ENCODE data around the gene CRADD. TPM values are rescaled to one million over a fixed set of nuclear protein-coding genes. Genes with fewer than 3 reads are reported as not detected.

The CRADD gene
- total RNA-seq, 2 experiments from 2014 or later, result 5.8 to 9.2 TPM

GRCh38 chr12:93712200-93712599, 35.0 kb downstream of the CRADD start:
- Histone ChIP-seq H3K4me3 (ENCODE audit: low read length) (no peak overlapping the region), H3K9me3 (ENCODE audit: control insufficient read depth in 1 of 2, insufficient read depth in 1 of 2, low read length in 2 of 2) (peaks cover 7 to 8% of the 10 kb centered on the region in 2 experiments), H3K4me1 (ENCODE audit: insufficient read depth, low read length) (no peaks in the 10 kb centered on the region), H3K36me3 (ENCODE audit: insufficient read depth, low read length) (no peaks in the 10 kb centered on the region), H3K27ac (ENCODE audit: low read depth in 1 of 2, low read length in 2 of 2) (no peak overlapping the region), H3K27me3 (ENCODE audit: control insufficient read depth in 1 of 2, insufficient read depth in 2 of 2, low read length in 2 of 2) (no peaks in the 10 kb centered on the region)
- intact Hi-C loops (cut with DNase I, micrococcal nuclease), result no loop called here
- no peak overlapping the region for H3K4me3 Mint-ChIP-seq
- peaks cover 57% of the 10 kb centered on the region for H3K36me3 Mint-ChIP-seq (ENCODE audit: low read depth)
- DNase-seq (no peak), ATAC-seq (ENCODE audit: poor library complexity) (no peak)
- CTCF ChIA-PET, result interaction anchor here (1.1 kb wide), 1 partner anchor 23 kb away, joined by 3 read pairs; no protein-coding TSS in a partner anchor
- H3K9me3 Mint-ChIP-seq, result peaks cover 16% of the 10 kb centered on the region
- no peak for TF ChIP-seq CTCF (IDR thresholded peaks at IDR 0.05)
- peaks cover 5% of the 10 kb centered on the region for H3K4me1 Mint-ChIP-seq (ENCODE audit: low read depth)
- POLR2A ChIA-PET, result no interaction called here
- no peak overlapping the region for H3K27ac Mint-ChIP-seq
- H3K27me3 Mint-ChIP-seq, result no peaks in the 10 kb centered on the region

- Histone ChIP-seq H3K9me3 (ENCODE audit: control insufficient read depth in 1 of 2, insufficient read depth in 1 of 2, low read length in 2 of 2) (peaks cover 7 to 8% of the 10 kb centered on the region in 2 experiments), H3K4me3 (ENCODE audit: low read length) (no peak overlapping the region), H3K27ac (ENCODE audit: low read depth in 1 of 2, low read length in 2 of 2) (no peak overlapping the region), H3K27me3 (ENCODE audit: control insufficient read depth in 1 of 2, insufficient read depth in 2 of 2, low read length in 2 of 2) (no peaks in the 10 kb centered on the region), H3K4me1 (ENCODE audit: insufficient read depth, low read length) (no peaks in the 10 kb centered on the region), H3K36me3 (ENCODE audit: insufficient read depth, low read length) (no peaks in the 10 kb centered on the region)
- peaks cover 61% of the 10 kb centered on the region for H3K36me3 Mint-ChIP-seq (ENCODE audit: low read depth)
- no peak overlapping the region for H3K4me3 Mint-ChIP-seq
- ChIA-PET CTCF (interaction anchor here (0.7 kb wide), 1 partner anchor 40 kb away, joined by 3 read pairs; no protein-coding TSS in a partner anchor), POLR2A (no interaction called here)
- TF ChIP-seq CTCF (IDR thresholded peaks at IDR 0.05), result no peak
- H3K4me1 Mint-ChIP-seq (ENCODE audit: low read depth), result peaks cover 5% of the 10 kb centered on the region
- DNase-seq (no peak), ATAC-seq (ENCODE audit: poor library complexity) (no peak)
- H3K27ac Mint-ChIP-seq, result no peak overlapping the region
- no peaks in the 10 kb centered on the region for H3K27me3 Mint-ChIP-seq
- intact Hi-C loops (cut with DNase I, micrococcal nuclease), result no loop called here
- H3K9me3 Mint-ChIP-seq, result peaks cover 16% of the 10 kb centered on the region
Observed at GRCh38 chr12:93713060-93713459, 35.9 kb downstream of the CRADD start.

GRCh38 chr12:93713800-93714199, 36.6 kb downstream of the CRADD start:
- no peak for ATAC-seq (ENCODE audit: poor library complexity)
- H3K27me3 Mint-ChIP-seq, result no peaks in the 10 kb centered on the region
- Histone ChIP-seq H3K36me3 (ENCODE audit: insufficient read depth, low read length) (no peaks in the 10 kb centered on the region), H3K27ac (ENCODE audit: low read depth in 1 of 2, low read length in 2 of 2) (no peak overlapping the region), H3K4me1 (ENCODE audit: insufficient read depth, low read length) (no peaks in the 10 kb centered on the region), H3K9me3 (ENCODE audit: control insufficient read depth in 1 of 2, insufficient read depth in 1 of 2, low read length in 2 of 2) (peaks cover 7 to 8% of the 10 kb centered on the region in 2 experiments), H3K4me3 (ENCODE audit: low read length) (no peak overlapping the region), H3K27me3 (ENCODE audit: control insufficient read depth in 1 of 2, insufficient read depth in 2 of 2, low read length in 2 of 2) (no peaks in the 10 kb centered on the region)
- H3K4me3 Mint-ChIP-seq, result no peak overlapping the region
- peaks cover 11% of the 10 kb centered on the region for H3K9me3 Mint-ChIP-seq
- intact Hi-C loops (cut with DNase I, micrococcal nuclease), result no loop called here
- no peak overlapping the region for H3K27ac Mint-ChIP-seq
- ChIA-PET CTCF (no interaction called here), POLR2A (no interaction called here)
- H3K36me3 Mint-ChIP-seq (ENCODE audit: low read depth), result peaks cover 61% of the 10 kb centered on the region
- TF ChIP-seq CTCF (IDR thresholded peaks at IDR 0.05), result no peak
- H3K4me1 Mint-ChIP-seq (ENCODE audit: low read depth), result peaks cover 5% of the 10 kb centered on the region
- DNase-seq, result no peak

All from CD4-positive, alpha-beta T cell (primary cell).